ENCODE measurements around the gene MAPK8. TPM values are rescaled to one million over a fixed set of nuclear protein-coding genes. Genes with fewer than 3 reads are reported as not detected.

MAPK8 gene
- polyA plus RNA-seq, 1 of the 3 experiments (the other 2 are of a cell fraction) = 26.4 TPM

GRCh38 chr10:48448796-48449195 is 142.3 kb downstream of the MAPK8 start:
- H4K20me1 ChIP-seq (ENCODE audit: insufficient read depth) = peaks cover 24% of the 10 kb centered on the region
- no peaks in the 10 kb centered on the region for H3K27me3 ChIP-seq (ENCODE audit: insufficient read depth)
- TF ChIP-seq TAF1 (IDR thresholded peaks at IDR 0.05; ENCODE audit: borderline replicate concordance, low read depth, low read length) = no peak
- no peak for TF ChIP-seq GABPA (IDR thresholded peaks at IDR 0.05; ENCODE audit: low read depth)
- TF ChIP-seq FOSL2 (IDR thresholded peaks at IDR 0.05; ENCODE audit: borderline replicate concordance, low read depth) = peak; percentile 22; the same call in 1 of the 2 replicates
- ChIA-PET POLR2A (no interaction called here), CTCF (interaction anchor here (7.6 kb wide), 1 partner anchor 208 kb away, joined by 94 read pairs; no protein-coding TSS in a partner anchor)
- H3K4me3 ChIP-seq (ENCODE audit: low read depth in 2 of 2, low read length in 1 of 2) = no peak overlapping the region
- H3K36me3 ChIP-seq (replicated peaks in 1 of 2; ENCODE audit: control insufficient read depth in 1 of 2, insufficient read depth in 2 of 2, low read length in 1 of 2) = peaks cover 5 to 8% of the 10 kb centered on the region in 2 experiments
- 0 out of 2 replicates have a peak, but pooled peaks cover 3% of the 10 kb centered on the region for H3K79me2 ChIP-seq (ENCODE audit: insufficient read depth)
- no peaks in the 10 kb centered on the region for H3K9me3 ChIP-seq
- 51% methylated on average over 4 of the region's 4 CpGs for WGBS (ENCODE audit: low lambda C conversion rate)
- H3K4me1 ChIP-seq (ENCODE audit: control insufficient read depth in 1 of 2, insufficient read depth in 2 of 2, low read depth in 1 of 2, low read length in 1 of 2) = peaks cover 12 to 33% of the 10 kb centered on the region in 2 experiments; a peak in 3 of 4 replicates
- no peak overlapping the region for H2AFZ ChIP-seq (ENCODE audit: low read depth)
- H3K27ac ChIP-seq (ENCODE audit: low read depth in 2 of 2, low read length in 1 of 2) = peak overlapping the region in 1 of 2 experiments; percentile 27; a peak in 2 of 4 replicates
- H3K9ac ChIP-seq = no peak overlapping the region
- H3K9me2 ChIP-seq = no peaks in the 10 kb centered on the region
- DNase-seq = no peak
- peak overlapping the region; percentile 28; the same call in 1 of the 2 replicates for H3K4me2 ChIP-seq
- peaks cover 11% of the 10 kb centered on the region for H3F3A ChIP-seq (replicated peaks; ENCODE audit: insufficient read depth)

DNA sequence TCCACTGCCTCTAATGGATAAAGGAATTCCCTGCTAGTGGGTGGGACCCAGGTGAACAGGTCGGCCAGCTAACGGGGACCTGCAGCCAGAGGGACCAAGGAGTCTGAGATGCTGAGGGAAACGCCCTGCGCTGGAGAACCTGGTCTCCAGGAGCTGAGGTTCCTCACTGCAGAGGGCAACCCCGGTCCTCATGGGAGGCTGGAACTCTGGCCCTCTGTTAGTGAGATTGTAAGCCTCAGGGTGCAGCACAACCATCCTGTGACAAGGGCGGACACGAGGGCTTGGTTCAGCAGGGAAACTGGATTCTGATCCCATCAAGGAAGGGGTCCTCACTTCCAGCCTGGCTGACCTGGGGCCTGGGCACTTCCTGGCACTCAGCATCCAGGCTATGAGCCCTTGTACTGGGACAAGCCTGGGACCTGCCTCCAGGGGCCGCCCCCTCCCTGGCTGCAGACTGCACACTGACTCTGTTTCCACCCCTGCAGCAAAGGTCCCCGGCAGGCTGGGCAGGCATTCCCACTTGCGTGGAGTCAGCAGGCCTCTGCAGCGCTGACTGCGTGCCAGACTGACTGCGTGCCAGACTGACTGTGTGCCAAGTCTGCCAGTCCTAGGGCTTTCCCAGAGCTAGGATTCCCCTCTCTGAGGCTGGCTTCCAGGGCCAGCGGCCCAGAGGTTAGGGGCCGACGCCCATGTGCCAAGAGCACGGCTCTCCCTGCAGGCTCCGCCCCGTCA is 143.2 kb downstream of the MAPK8 start:
- Histone ChIP-seq H3K27ac (ENCODE audit: low read depth in 2 of 2, low read length in 1 of 2) (peak overlapping the region in 1 of 2 experiments; percentile 27; a peak in 2 of 4 replicates), H4K20me1 (ENCODE audit: insufficient read depth) (peaks cover 18% of the 10 kb centered on the region), H3K27me3 (ENCODE audit: insufficient read depth) (no peaks in the 10 kb centered on the region), H3K9ac (no peak overlapping the region), H3K9me3 (no peaks in the 10 kb centered on the region), H3K4me3 (ENCODE audit: low read depth in 2 of 2, low read length in 1 of 2) (no peak overlapping the region), H3K4me1 (ENCODE audit: control insufficient read depth in 1 of 2, insufficient read depth in 2 of 2, low read depth in 1 of 2, low read length in 1 of 2) (peaks cover 12 to 26% of the 10 kb centered on the region in 2 experiments; a peak in 3 of 4 replicates), H2AFZ (ENCODE audit: low read depth) (no peak overlapping the region), H3K36me3 (replicated peaks in 1 of 2; ENCODE audit: control insufficient read depth in 1 of 2, insufficient read depth in 2 of 2, low read length in 1 of 2) (peaks cover 5 to 8% of the 10 kb centered on the region in 2 experiments), H3K4me2 (peak overlapping the region; percentile 28; the same call in 1 of the 2 replicates), H3F3A (replicated peaks; ENCODE audit: insufficient read depth) (peaks cover 3% of the 10 kb centered on the region), H3K9me2 (no peaks in the 10 kb centered on the region), H3K79me2 (ENCODE audit: insufficient read depth) (0 out of 2 replicates have a peak, but pooled peaks cover 3% of the 10 kb centered on the region)
- CTCF ChIA-PET = interaction anchor here (0.6 to 7.6 kb wide), 2 partner anchors 99 to 207 kb away, joined by 3 to 94 read pairs; no protein-coding TSS in a partner anchor
- no peak for DNase-seq
- 86% methylated on average over 10 of the region's 19 CpGs for WGBS (ENCODE audit: low lambda C conversion rate)
- POLR2A ChIA-PET = no interaction called here
- TF ChIP-seq NFIC (IDR thresholded peaks at IDR 0.05; ENCODE audit: borderline replicate concordance) (no peak), REST (IDR thresholded peaks at IDR 0.05; ENCODE audit: low read depth, low read length) (no peak), RAD21 (IDR thresholded peaks at IDR 0.05; ENCODE audit: low read length) (no peak), EP300 (IDR thresholded peaks at IDR 0.05; ENCODE audit: borderline replicate concordance in 1 of 2, low read depth in 1 of 2, low read length in 1 of 2) (no peak), FOXM1 (IDR thresholded peaks at IDR 0.05; ENCODE audit: low read depth) (no peak), PBX3 (IDR thresholded peaks at IDR 0.05) (no peak), CHD2 (IDR thresholded peaks at IDR 0.05; ENCODE audit: low read length, partially characterized antibody) (no peak), RFX5 (IDR thresholded peaks at IDR 0.05; ENCODE audit: low read length) (no peak), RCOR1 (IDR thresholded peaks at IDR 0.05; ENCODE audit: low read length) (no peak), POLR2AphosphoS5 (IDR thresholded peaks at IDR 0.05; ENCODE audit: low read depth, low read length) (no peak), NRF1 (IDR thresholded peaks at IDR 0.05; ENCODE audit: low read depth, low read length) (no peak), FOSL2 (IDR thresholded peaks at IDR 0.05; ENCODE audit: borderline replicate concordance, low read depth) (no peak), GATA2 (CRISPR knock-in tag; IDR thresholded peaks at IDR 0.05) (no peak), YY1 (IDR thresholded peaks at IDR 0.05; ENCODE audit: low read depth) (no peak), EZH2phosphoT487 (IDR thresholded peaks at IDR 0.05; ENCODE audit: borderline replicate concordance, low read depth) (no peak), SIN3A (IDR thresholded peaks at IDR 0.05; ENCODE audit: borderline replicate concordance, low read depth, low read length) (no peak), MXI1 (IDR thresholded peaks at IDR 0.05; ENCODE audit: low read depth, low read length) (no peak)
- TF ChIP-seq, protein P1, sequence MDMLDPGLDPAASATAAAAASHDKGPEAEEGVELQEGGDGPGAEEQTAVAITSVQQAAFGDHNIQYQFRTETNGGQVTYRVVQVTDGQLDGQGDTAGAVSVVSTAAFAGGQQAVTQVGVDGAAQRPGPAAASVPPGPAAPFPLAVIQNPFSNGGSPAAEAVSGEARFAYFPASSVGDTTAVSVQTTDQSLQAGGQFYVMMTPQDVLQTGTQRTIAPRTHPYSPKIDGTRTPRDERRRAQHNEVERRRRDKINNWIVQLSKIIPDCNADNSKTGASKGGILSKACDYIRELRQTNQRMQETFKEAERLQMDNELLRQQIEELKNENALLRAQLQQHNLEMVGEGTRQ (IDR thresholded peaks at IDR 0.05; ENCODE audit: borderline replicate concordance, low read depth, low read length) = no peak
